Astrocyte of the cerebellum (primary cell): ENCODE data around the gene TSPAN3.

ENCODE experiments used
- DNase-seq: peaks from one replicate; pipeline ENCODE4 v3.0.0-alpha.2; 2011; ENCODE audit warnings: low read depth
- H3K4me3 ChIP-seq: 2 replicates; pipeline ENCODE4 v1.5.1; 2011; ENCODE audit warnings: mild to moderate bottlenecking, low read depth, low read length, moderate library complexity
- in situ Hi-C: cut with HindIII; loops from 2 replicates; pipeline ENCODE4 v1.10.0; 2017; ENCODE audit warnings: low sequenced_read_pairs
- TF ChIP-seq, protein P1 (sequence below): IDR thresholded peaks from 2 replicates; pipeline ENCODE4 v1.5.1; 2012; ENCODE audit warnings: low read length, low read depth, moderate library complexity, mild to moderate bottlenecking; ENCODE audit errors: missing control alignments

TSPAN3 gene

DNA sequence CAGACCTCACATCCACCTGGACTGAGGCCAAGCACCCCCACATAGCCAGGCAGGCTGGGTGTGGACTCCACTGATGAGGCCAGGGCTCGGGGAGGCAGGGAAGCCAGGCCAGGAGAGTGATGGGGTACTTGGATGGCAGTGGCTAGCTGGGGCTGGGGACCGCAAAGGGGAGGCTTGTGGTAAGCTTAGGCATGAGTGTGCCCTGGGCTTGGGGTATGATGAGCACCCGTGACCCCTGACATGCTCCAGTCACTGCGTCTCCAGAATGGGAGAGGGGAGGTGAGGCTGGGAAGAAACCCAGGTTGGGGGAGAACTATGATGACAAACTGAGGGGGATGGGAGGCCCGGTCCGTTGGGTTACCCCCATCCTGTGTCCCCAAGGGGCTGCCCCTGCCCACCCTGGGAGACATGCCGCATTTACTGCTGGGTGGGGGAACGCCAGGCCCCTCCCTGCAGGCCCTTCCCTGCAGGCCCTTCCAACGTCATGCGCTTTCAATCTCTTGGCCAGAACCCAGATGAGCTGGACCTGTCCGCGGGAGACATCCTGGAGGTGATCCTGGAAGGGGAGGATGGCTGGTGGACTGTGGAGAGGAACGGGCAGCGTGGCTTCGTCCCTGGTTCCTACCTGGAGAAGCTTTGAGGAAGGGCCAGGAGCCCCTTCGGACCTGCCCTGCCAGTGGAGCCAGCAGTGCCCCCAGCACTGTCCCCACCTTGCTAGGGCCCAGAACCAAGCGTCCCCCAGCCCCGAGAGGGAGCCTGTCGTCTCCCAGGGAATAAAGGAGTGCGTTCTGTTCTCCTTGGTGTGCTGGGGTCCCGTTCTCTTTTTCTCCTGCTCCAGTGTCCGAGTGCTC, 34.1 kb downstream of the TSPAN3 start:
- DNase-seq: no peak
- TF ChIP-seq, protein P1, sequence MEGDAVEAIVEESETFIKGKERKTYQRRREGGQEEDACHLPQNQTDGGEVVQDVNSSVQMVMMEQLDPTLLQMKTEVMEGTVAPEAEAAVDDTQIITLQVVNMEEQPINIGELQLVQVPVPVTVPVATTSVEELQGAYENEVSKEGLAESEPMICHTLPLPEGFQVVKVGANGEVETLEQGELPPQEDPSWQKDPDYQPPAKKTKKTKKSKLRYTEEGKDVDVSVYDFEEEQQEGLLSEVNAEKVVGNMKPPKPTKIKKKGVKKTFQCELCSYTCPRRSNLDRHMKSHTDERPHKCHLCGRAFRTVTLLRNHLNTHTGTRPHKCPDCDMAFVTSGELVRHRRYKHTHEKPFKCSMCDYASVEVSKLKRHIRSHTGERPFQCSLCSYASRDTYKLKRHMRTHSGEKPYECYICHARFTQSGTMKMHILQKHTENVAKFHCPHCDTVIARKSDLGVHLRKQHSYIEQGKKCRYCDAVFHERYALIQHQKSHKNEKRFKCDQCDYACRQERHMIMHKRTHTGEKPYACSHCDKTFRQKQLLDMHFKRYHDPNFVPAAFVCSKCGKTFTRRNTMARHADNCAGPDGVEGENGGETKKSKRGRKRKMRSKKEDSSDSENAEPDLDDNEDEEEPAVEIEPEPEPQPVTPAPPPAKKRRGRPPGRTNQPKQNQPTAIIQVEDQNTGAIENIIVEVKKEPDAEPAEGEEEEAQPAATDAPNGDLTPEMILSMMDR: no peak
- no peak overlapping the region for H3K4me3 ChIP-seq
- in situ Hi-C loops: no loop called here

- in situ Hi-C loops: no loop called here
- no peak for DNase-seq
- TF ChIP-seq, protein P1: no peak
Measured at GRCh38 chr15:77035999-77036471, 34.9 kb downstream of the TSPAN3 start.

DNA sequence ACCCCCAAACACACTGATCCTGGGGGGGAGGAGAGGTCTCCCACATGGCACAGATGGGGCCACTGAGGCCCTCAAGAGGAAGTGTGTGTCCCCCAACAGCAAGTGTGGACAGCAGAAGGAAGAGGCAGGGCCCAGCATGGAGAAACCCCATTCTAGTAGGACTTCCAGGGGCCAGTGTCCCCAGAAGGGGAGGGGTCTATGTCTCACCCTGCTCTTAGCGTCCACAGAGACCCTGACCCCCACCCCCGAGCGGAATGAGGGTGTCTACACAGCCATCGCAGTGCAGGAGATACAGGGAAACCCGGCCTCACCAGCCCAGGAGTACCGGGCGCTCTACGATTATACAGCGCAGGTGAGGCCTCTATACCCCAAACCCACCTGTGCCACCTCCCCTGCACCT, 35.3 kb downstream of the TSPAN3 start:
- H3K4me3 ChIP-seq: no peak overlapping the region
- TF ChIP-seq, protein P1: no peak
- DNase-seq: no peak
- in situ Hi-C loops: no loop called here

More at GRCh38 chr15:77035999-77036471, 34.9 kb downstream of the TSPAN3 start:
- H3K4me3 ChIP-seq: no peak overlapping the region

- in situ Hi-C loops: no loop called here
- TF ChIP-seq, protein P1: peak; percentile 58
- no peak for DNase-seq
- no peak overlapping the region for H3K4me3 ChIP-seq
Measured at GRCh38 chr15:77034695-77035489, 36.0 kb downstream of the TSPAN3 start.

DNA sequence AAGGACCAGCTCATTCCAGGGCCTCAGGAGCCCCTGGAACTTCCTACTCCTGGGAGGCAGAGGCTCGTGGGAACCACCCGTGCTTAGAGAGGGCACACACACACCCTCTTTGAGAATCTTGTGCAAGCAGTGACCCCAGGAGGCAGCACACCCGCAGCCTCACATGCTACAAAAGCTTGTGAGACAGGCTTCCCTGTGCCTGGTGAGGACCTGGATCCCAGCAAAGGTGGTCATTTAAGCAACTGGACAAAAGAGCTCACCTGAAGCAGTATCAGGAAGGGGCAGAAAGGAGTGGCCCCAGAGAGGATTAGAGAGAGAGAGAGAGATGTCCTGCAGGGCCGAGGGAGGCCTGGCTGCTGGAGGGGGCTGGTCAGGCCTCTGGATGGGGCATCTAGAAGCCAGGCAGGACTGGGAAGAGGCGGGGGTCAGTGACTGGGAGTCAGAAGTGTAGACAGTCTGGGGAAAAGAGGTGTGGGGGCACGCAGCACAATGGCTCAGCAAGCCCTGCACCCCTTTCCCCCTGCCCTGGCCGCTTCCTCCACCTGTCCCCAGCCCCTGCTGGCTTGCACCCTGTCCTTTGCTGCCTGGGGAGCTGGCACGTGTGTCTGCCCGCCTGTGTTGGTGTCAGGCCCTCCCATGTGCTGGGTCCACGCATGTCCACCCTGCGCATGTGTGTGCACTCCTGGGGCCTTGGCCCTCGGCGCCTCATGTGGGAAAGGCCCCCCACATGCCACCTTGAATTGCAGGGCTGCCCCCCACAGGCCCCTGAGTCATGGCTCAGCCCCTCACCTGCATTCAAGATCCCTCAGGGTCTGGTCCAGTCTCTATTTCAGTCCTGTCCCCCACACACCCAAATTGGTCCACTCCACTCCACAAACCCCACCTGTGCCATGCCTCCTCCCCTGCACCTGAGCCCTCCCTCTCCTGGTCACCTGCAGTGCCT, 36.9 kb downstream of the TSPAN3 start:
- in situ Hi-C loops: no loop called here
- TF ChIP-seq, protein P1: no peak
- no peak overlapping the region for H3K4me3 ChIP-seq
- no peak for DNase-seq

GRCh38 chr15:77033417-77033728, 37.5 kb downstream of the TSPAN3 start:
- TF ChIP-seq, protein P1: no peak
- no peak overlapping the region for H3K4me3 ChIP-seq
- in situ Hi-C loops: no loop called here
- DNase-seq: no peak
